ENCODE results near the gene MEGF11.

Gene MEGF11

DNA sequence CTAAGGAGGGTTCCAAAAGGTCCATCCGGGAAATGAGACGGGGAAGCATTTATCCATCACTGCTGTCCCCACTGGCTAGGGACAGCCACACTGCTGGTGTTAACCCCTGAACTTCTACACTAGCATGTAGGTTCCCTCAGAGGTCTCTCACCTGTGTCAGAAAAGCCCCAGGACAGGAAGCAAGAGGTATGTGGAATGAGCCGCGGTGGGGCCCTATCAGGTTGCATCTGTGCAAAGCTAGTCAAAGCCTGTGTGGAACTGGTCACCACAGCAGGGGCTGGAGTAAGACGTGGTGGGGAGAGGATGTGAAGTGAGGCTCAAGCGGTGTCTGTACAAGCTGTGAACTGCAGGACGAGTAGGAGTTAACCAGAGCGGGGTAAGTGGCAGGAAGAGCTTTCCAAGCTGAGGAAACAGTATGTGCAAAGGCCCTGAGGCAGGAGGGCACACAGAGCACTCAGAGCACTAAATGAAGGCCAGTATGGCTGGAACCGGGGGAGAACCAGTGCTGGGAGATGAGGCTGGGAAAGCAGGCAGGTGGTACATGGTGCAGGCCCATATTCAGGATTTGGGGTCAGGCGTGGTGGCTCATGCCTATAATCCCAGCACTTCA lies 57.8 kb downstream of the MEGF11 start:
- H3K9ac ChIP-seq (ENCODE audit: low read length in 5 of 5): no peak overlapping the region
- no peak overlapping the region for H3K4me3 ChIP-seq (ENCODE audit: low read depth in 1 of 5, low read length in 5 of 5)
- H3K36me3 ChIP-seq (ENCODE audit: control insufficient read depth in 5 of 5, insufficient read depth in 5 of 5, low read length in 5 of 5): no peaks in the 10 kb centered on the region
- peaks cover 0 to 4% (median 0%) of the 10 kb centered on the region in 5 donors for H3K27me3 ChIP-seq (ENCODE audit: control insufficient read depth in 5 of 5, insufficient read depth in 4 of 5, low read length in 5 of 5)
- no peaks in the 10 kb centered on the region for H3K4me1 ChIP-seq (ENCODE audit: control insufficient read depth in 5 of 5, insufficient read depth in 5 of 5, low read length in 5 of 5)
- no peak overlapping the region for H3K27ac ChIP-seq (ENCODE audit: low read depth, low read length)
- H3K9me3 ChIP-seq (ENCODE audit: control insufficient read depth in 5 of 5, low read length in 5 of 5): no peaks in the 10 kb centered on the region

DNA sequence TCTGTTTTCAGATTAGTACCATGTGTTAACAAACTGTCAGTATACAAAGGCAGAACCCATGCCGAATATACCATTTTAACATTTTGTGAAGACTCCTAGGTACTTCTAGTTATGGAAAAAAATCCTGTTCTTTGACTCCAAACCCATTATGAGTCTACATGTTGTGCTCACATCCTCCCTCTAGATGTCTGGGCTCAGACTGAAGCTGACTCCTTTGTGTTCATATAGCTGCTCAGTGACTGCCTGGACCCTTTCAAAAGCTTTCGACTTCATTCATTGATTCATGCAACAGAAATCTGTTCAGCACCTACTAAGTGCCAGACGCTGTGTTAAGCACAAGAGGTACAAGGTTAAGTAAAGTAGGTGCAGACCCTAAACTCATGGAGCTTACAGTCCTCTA lies 60.5 kb downstream of the MEGF11 start:
- H3K9me3 ChIP-seq (ENCODE audit: control insufficient read depth in 5 of 5, low read length in 5 of 5): no peaks in the 10 kb centered on the region
- no peak overlapping the region for H3K4me3 ChIP-seq (ENCODE audit: low read depth in 1 of 5, low read length in 5 of 5)
- peaks cover 0 to 4% (median 3%) of the 10 kb centered on the region in 5 donors for H3K27me3 ChIP-seq (ENCODE audit: control insufficient read depth in 5 of 5, insufficient read depth in 4 of 5, low read length in 5 of 5)
- no peak overlapping the region for H3K9ac ChIP-seq (ENCODE audit: low read length in 5 of 5)
- H3K4me1 ChIP-seq (ENCODE audit: control insufficient read depth in 5 of 5, insufficient read depth in 5 of 5, low read length in 5 of 5): no peaks in the 10 kb centered on the region
- H3K27ac ChIP-seq (ENCODE audit: low read depth, low read length): no peak overlapping the region
- H3K36me3 ChIP-seq (ENCODE audit: control insufficient read depth in 5 of 5, insufficient read depth in 5 of 5, low read length in 5 of 5): no peaks in the 10 kb centered on the region

DNA sequence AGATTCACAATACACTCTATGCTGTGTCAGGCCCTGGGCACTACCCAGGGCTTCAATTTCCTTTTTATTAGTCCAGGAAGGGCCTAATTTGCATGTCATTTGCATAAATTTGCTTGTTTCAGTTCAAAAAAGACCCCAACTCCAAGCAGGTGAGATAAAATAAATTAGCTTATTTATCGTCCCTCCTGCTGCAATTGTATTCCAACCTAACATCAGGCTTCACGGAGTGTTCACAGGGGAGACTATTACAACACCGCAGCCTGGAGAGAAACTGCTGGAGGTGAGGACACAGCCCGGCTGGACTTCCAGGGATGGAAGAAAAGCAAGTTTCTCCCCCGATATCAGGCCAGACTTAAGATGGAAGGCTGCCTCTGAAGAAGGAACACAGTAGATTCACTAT lies 62.8 kb downstream of the MEGF11 start:
- Histone ChIP-seq H3K4me3 (ENCODE audit: low read depth in 1 of 5, low read length in 5 of 5) (no peak overlapping the region), H3K4me1 (ENCODE audit: control insufficient read depth in 5 of 5, insufficient read depth in 5 of 5, low read length in 5 of 5) (no peaks in the 10 kb centered on the region), H3K27ac (ENCODE audit: low read depth, low read length) (no peak overlapping the region), H3K9ac (ENCODE audit: low read length in 5 of 5) (no peak overlapping the region), H3K36me3 (ENCODE audit: control insufficient read depth in 5 of 5, insufficient read depth in 5 of 5, low read length in 5 of 5) (no peaks in the 10 kb centered on the region), H3K27me3 (ENCODE audit: control insufficient read depth in 5 of 5, insufficient read depth in 4 of 5, low read length in 5 of 5) (peaks cover under 1 to 15% (median 8%) of the 10 kb centered on the region in 5 donors), H3K9me3 (ENCODE audit: control insufficient read depth in 5 of 5, low read length in 5 of 5) (no peaks in the 10 kb centered on the region)

DNA sequence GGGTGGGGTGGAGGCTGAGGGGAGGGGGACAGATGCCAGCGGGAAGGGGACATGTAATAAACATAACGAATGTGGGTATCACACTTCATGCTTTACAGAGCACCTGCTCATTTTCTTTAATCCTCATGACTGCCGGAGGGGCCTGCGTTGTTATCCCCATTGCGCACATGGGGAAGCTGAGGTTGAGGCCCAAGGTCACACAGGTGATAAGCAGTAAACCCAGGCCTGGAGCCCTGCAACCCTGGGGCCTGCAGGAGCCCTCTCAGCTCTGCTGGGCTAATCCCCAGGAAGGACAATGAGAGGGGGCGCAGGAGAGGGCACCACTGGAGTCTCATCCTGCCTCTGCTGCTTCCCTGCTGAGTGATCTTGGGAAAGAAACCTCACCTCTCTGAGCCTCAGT lies 64.3 kb downstream of the MEGF11 start:
- no peaks in the 10 kb centered on the region for H3K9me3 ChIP-seq (ENCODE audit: control insufficient read depth in 5 of 5, low read length in 5 of 5)
- H3K27ac ChIP-seq (ENCODE audit: low read depth, low read length): no peak overlapping the region
- no peak overlapping the region for H3K9ac ChIP-seq (ENCODE audit: low read length in 5 of 5)
- no peaks in the 10 kb centered on the region for H3K36me3 ChIP-seq (ENCODE audit: control insufficient read depth in 5 of 5, insufficient read depth in 5 of 5, low read length in 5 of 5)
- H3K27me3 ChIP-seq (ENCODE audit: control insufficient read depth in 5 of 5, insufficient read depth in 4 of 5, low read length in 5 of 5): peaks cover 11 to 25% (median 16%) of the 10 kb centered on the region in 5 donors
- no peaks in the 10 kb centered on the region for H3K4me1 ChIP-seq (ENCODE audit: control insufficient read depth in 5 of 5, insufficient read depth in 5 of 5, low read length in 5 of 5)
- no peak overlapping the region for H3K4me3 ChIP-seq (ENCODE audit: low read depth in 1 of 5, low read length in 5 of 5)

DNA sequence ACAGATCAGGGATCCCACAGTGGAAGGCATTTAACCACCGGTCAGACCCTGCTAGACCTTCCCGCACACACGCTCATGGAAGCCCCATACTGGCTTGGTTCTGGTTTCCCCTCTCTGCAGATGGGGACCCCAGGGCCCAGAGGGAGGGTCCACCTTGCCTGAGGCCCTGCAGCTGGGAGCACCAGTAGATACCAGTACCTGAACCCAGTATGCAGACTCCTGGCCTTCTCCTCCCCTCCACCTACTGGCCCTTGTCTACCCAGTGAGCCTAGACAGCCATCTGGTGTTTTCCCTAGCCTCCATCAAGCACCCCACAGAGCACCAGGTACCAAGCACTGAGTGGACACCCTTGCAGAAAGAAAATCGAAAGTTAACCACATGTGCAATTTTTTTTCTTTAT lies 65.1 kb downstream of the MEGF11 start:
- Histone ChIP-seq H3K27me3 (ENCODE audit: control insufficient read depth in 5 of 5, insufficient read depth in 4 of 5, low read length in 5 of 5) (peaks cover 11 to 30% (median 19%) of the 10 kb centered on the region in 5 donors), H3K4me1 (ENCODE audit: control insufficient read depth in 5 of 5, insufficient read depth in 5 of 5, low read length in 5 of 5) (no peaks in the 10 kb centered on the region), H3K27ac (ENCODE audit: low read depth, low read length) (no peak overlapping the region), H3K36me3 (ENCODE audit: control insufficient read depth in 5 of 5, insufficient read depth in 5 of 5, low read length in 5 of 5) (no peaks in the 10 kb centered on the region), H3K4me3 (ENCODE audit: low read depth in 1 of 5, low read length in 5 of 5) (no peak overlapping the region), H3K9me3 (ENCODE audit: control insufficient read depth in 5 of 5, low read length in 5 of 5) (no peaks in the 10 kb centered on the region), H3K9ac (ENCODE audit: low read length in 5 of 5) (no peak overlapping the region)

DNA sequence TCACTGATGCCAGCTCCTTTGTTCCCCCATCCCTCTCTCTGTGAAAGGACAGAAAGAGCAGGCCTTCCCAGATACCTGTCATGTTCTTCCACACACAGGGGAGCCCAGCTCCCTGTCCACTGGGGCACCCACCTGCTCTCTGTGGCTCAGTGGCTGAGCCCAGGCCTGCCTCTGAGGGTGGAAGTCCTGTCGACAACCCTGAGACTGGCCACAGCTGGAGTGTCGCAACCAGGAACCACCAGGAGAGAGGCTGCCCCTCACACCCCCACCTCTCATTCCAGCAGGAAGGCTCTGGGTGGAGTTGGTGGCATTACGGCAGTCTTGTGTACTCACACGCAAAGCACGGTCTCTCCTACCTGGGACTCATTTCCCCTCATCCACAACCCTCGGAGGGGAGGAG lies 66.3 kb downstream of the MEGF11 start:
- Histone ChIP-seq H3K4me1 (ENCODE audit: control insufficient read depth in 5 of 5, insufficient read depth in 5 of 5, low read length in 5 of 5) (peaks cover 0 to 3% (median 0%) of the 10 kb centered on the region in 5 donors), H3K4me3 (ENCODE audit: low read depth in 1 of 5, low read length in 5 of 5) (no peak overlapping the region), H3K27ac (ENCODE audit: low read depth, low read length) (no peak overlapping the region), H3K9ac (ENCODE audit: low read length in 5 of 5) (no peak overlapping the region), H3K27me3 (ENCODE audit: control insufficient read depth in 5 of 5, insufficient read depth in 4 of 5, low read length in 5 of 5) (peaks cover 11 to 33% (median 26%) of the 10 kb centered on the region in 5 donors), H3K36me3 (ENCODE audit: control insufficient read depth in 5 of 5, insufficient read depth in 5 of 5, low read length in 5 of 5) (no peaks in the 10 kb centered on the region), H3K9me3 (ENCODE audit: control insufficient read depth in 5 of 5, low read length in 5 of 5) (no peaks in the 10 kb centered on the region)

DNA sequence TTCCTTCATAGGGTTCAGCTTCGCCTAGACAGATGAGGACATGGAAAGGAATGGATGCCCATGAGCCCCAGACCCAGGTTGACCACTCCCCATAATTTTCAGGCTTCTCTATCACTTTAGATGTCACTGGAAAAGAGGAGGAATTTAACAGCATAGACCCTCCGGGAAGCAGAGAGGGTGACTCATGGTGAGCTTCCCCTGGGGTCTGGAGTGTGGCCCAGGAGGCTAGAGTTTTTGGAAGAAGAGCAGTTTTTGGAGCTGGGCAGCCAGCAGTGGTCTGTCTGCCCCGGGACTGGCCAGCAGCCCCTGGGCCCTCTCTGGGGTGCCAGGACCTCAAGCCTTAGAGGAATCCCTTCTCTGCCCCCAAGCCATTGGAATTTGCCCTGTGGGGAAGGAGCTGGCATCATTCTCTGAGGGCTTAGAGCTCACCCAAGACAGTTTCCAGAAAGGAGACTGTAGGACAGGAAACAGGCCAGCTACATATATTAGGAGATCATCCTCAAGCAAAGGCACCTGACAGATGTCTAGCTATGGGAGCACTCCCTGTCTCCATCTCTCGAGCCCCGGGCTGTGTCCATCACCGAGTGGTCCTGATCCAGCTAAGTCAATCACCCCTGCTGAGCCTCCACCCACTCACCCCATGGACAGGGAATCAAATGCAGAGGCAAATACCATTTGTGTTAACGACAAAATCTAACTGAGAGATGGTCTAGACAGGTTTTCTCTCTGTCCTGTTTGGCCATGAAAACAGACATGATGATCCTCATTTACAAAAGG lies 67.3 kb downstream of the MEGF11 start:
- Histone ChIP-seq H3K4me3 (ENCODE audit: low read depth in 1 of 5, low read length in 5 of 5) (no peak overlapping the region), H3K4me1 (ENCODE audit: control insufficient read depth in 5 of 5, insufficient read depth in 5 of 5, low read length in 5 of 5) (peaks cover 0 to 10% (median 3%) of the 10 kb centered on the region in 5 donors), H3K27ac (ENCODE audit: low read depth, low read length) (no peak overlapping the region), H3K9ac (ENCODE audit: low read length in 5 of 5) (no peak overlapping the region), H3K27me3 (ENCODE audit: control insufficient read depth in 5 of 5, insufficient read depth in 4 of 5, low read length in 5 of 5) (peaks cover 11 to 37% (median 27%) of the 10 kb centered on the region in 5 donors), H3K36me3 (ENCODE audit: control insufficient read depth in 5 of 5, insufficient read depth in 5 of 5, low read length in 5 of 5) (no peaks in the 10 kb centered on the region), H3K9me3 (ENCODE audit: control insufficient read depth in 5 of 5, low read length in 5 of 5) (no peaks in the 10 kb centered on the region)

DNA sequence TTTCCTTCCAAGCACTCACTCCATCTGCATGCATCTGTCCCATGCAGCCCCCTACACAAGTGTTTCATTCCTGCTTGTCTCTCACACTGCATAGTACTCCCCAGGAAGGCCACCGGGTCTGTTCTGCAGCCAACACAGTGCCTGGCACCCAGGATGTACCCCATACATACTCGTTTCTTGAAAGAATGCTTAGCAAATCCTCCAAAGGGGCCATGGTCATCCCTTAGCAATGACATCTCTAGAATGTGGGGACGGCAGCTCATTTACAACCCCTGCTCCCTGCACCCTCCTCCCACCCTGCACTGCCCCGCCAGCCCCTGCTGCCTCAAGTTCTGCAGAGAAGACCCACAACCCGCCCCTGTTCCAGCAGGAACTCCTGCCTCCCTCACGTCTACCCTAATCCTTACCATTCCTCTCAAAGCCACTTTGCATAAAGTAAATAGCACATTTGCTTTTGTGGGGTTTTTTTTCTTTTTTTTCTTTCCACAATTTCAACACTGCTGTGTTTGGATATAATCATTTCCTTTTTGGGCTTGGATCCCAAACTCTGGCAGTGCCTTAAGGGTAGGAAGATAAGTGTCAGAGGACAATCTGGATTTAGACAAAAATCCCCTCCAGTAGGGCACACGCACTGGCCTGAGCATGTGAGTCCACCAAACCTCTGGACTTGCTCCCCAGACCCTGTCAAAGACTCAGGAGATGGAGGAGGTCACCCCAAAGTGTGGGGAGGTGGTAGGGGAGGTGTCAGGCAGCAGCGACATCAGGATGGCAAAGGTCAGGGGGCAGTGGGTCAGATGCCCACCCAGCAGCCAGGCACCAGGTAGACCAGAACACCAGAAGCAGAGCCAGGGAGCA lies 68.4 kb downstream of the MEGF11 start:
- H3K4me1 ChIP-seq (ENCODE audit: control insufficient read depth in 5 of 5, insufficient read depth in 5 of 5, low read length in 5 of 5): peaks cover 0 to 12% (median 3%) of the 10 kb centered on the region in 5 donors
- H3K27ac ChIP-seq (ENCODE audit: low read depth, low read length): no peak overlapping the region
- H3K4me3 ChIP-seq (ENCODE audit: low read depth in 1 of 5, low read length in 5 of 5): no peak overlapping the region
- H3K9me3 ChIP-seq (ENCODE audit: control insufficient read depth in 5 of 5, low read length in 5 of 5): no peaks in the 10 kb centered on the region
- no peak overlapping the region for H3K9ac ChIP-seq (ENCODE audit: low read length in 5 of 5)
- no peaks in the 10 kb centered on the region for H3K36me3 ChIP-seq (ENCODE audit: control insufficient read depth in 5 of 5, insufficient read depth in 5 of 5, low read length in 5 of 5)
- H3K27me3 ChIP-seq (ENCODE audit: control insufficient read depth in 5 of 5, insufficient read depth in 4 of 5, low read length in 5 of 5): peaks cover 11 to 37% (median 27%) of the 10 kb centered on the region in 5 donors

DNA sequence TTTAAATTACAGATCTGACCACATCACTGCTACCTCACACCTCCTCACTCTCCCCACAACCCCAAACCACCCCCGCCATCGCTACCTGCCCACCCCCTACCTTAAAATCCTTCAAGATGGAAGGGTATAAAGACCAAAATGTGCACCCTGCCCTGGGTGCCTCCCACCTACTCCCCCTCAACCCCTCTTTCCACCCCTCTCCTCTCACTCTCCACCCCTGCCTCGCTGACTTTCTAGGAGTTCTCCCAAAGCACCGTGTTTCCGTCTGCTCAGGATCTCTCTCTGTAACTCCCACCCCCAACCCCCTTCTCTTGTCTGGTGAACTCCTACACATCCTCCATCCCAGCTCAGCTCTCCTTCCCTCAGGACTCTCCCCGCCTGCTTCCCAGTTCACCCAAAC lies 69.1 kb downstream of the MEGF11 start:
- H3K36me3 ChIP-seq (ENCODE audit: control insufficient read depth in 5 of 5, insufficient read depth in 5 of 5, low read length in 5 of 5): no peaks in the 10 kb centered on the region
- no peaks in the 10 kb centered on the region for H3K9me3 ChIP-seq (ENCODE audit: control insufficient read depth in 5 of 5, low read length in 5 of 5)
- H3K27ac ChIP-seq (ENCODE audit: low read depth, low read length): no peak overlapping the region
- H3K9ac ChIP-seq (ENCODE audit: low read length in 5 of 5): no peak overlapping the region
- no peak overlapping the region for H3K4me3 ChIP-seq (ENCODE audit: low read depth in 1 of 5, low read length in 5 of 5)
- peaks cover 2 to 19% (median 8%) of the 10 kb centered on the region in 5 donors for H3K4me1 ChIP-seq (ENCODE audit: control insufficient read depth in 5 of 5, insufficient read depth in 5 of 5, low read length in 5 of 5)
- peaks cover 11 to 37% (median 27%) of the 10 kb centered on the region in 5 donors for H3K27me3 ChIP-seq (ENCODE audit: control insufficient read depth in 5 of 5, insufficient read depth in 4 of 5, low read length in 5 of 5)

All from subcutaneous abdominal adipose tissue (tissue), 5 donors.